GM23338 (cell line): Measurements from ENCODE around the gene RCVRN. TPM values are rescaled to one million over a fixed set of nuclear protein-coding genes. Genes with fewer than 3 reads are reported as not detected.

ENCODE experiments used
- ATAC-seq: fragments of 200-7000 bp; cut with Tn5 transposase; 3 replicates; pipeline ENCODE4 v1.9.1; 2020
- DNase-seq: peaks from one replicate; pipeline ENCODE4 v3.0.0-alpha.2; 2015; ENCODE audit warnings: low spot score
- H2AFZ ChIP-seq: fragments of 200-600 bp; sonication (generic); 2 replicates; pipeline ENCODE4 v1.8.0; 2016; ENCODE audit warnings: antibody characterized with exemption, mild to moderate bottlenecking, moderate library complexity
- H3F3A ChIP-seq: fragments of 200-600 bp; sonication (generic); replicated peaks from 2 replicates; pipeline ENCODE4 v1.8.0; 2017; ENCODE audit warnings: antibody characterized with exemption, mixed run types, low read depth
- H3K27ac ChIP-seq: fragments of 200-600 bp; sonication (generic); 2 replicates; pipeline ENCODE4 v1.6.1; 2016; ENCODE audit warnings: low read depth
- H3K27me3 ChIP-seq: fragments of 200-600 bp; sonication (generic); 2 replicates; pipeline ENCODE4 v1.8.0; 2016; ENCODE audit warnings: mild to moderate bottlenecking, mixed run types, moderate library complexity; ENCODE audit not compliant: insufficient read depth
- H3K36me3 ChIP-seq: fragments of 200-600 bp; sonication (generic); 2 replicates; pipeline ENCODE4 v1.8.0; 2016; ENCODE audit warnings: mild to moderate bottlenecking; ENCODE audit not compliant: insufficient read depth
- H3K4me1 ChIP-seq: fragments of 200-600 bp; sonication (generic); 2 replicates; pipeline ENCODE4 v1.8.0; 2016; ENCODE audit warnings: mild to moderate bottlenecking, moderate library complexity; ENCODE audit not compliant: insufficient read depth
- H3K4me2 ChIP-seq: fragments of 200-600 bp; sonication (generic); 2 replicates; pipeline ENCODE4 v1.7.1; 2017; ENCODE audit warnings: mixed run types
- H3K4me3 ChIP-seq: fragments of 200-600 bp; sonication (generic); 2 replicates; pipeline ENCODE4 v1.6.1; 2016; ENCODE audit warnings: mixed run types
- H3K79me2 ChIP-seq: fragments of 200-600 bp; sonication (generic); replicated peaks from 2 replicates; pipeline ENCODE4 v1.8.0; 2017; ENCODE audit warnings: mild to moderate bottlenecking; ENCODE audit not compliant: insufficient read depth
- H3K9me2 ChIP-seq: fragments of 200-600 bp; sonication (generic); 2 replicates; pipeline ENCODE4 v1.8.0; 2017; ENCODE audit not compliant: insufficient read depth
- H4K20me1 ChIP-seq: fragments of 200-600 bp; sonication (generic); replicated peaks from 2 replicates; pipeline ENCODE4 v1.8.0; 2017; ENCODE audit warnings: mild to moderate bottlenecking; ENCODE audit not compliant: insufficient read depth
- H3K27ac Mint-ChIP-seq: 2 replicates; pipeline ENCODE4 v1.8.0; 2020; ENCODE audit warnings: inconsistent platforms, mild to moderate bottlenecking, moderate library complexity, mixed read lengths
- H3K27me3 Mint-ChIP-seq: 3 replicates; pipeline ENCODE4 v1.8.0; 2022; ENCODE audit warnings: low read depth, mild to moderate bottlenecking, moderate library complexity, mixed read lengths, inconsistent platforms; ENCODE audit not compliant: insufficient read depth, poor library complexity
- H3K36me3 Mint-ChIP-seq: 3 replicates; pipeline ENCODE4 v1.8.0; 2021; ENCODE audit warnings: low read depth, mild to moderate bottlenecking, inconsistent platforms, moderate library complexity, mixed read lengths
- H3K4me1 Mint-ChIP-seq: 3 replicates; pipeline ENCODE4 v1.8.0; 2020; ENCODE audit warnings: mild to moderate bottlenecking, inconsistent platforms, mixed read lengths
- H3K4me3 Mint-ChIP-seq: 3 replicates; pipeline ENCODE4 v1.8.0; 2021; ENCODE audit warnings: moderate library complexity, mild to moderate bottlenecking, inconsistent platforms, mixed read lengths
- H3K9me3 Mint-ChIP-seq: 3 replicates; pipeline ENCODE4 v1.8.0; 2020; ENCODE audit warnings: moderate library complexity, mild to moderate bottlenecking, inconsistent platforms, mixed read lengths
- CTCF ChIP-seq, 2 experiments: fragments of 200-600 bp in 1 of 2; sonication (generic) in 1 of 2; conservative IDR thresholded peaks; 2 replicates each; pipeline versions ENCODE4 v1.5.1 to v1.6.1; 2016 to 2017; ENCODE audit warnings: antibody characterized with exemption in 2 of 2, low read depth in 2 of 2, mild to moderate bottlenecking in 2 of 2, moderate library complexity in 1 of 2
- POLR2AphosphoS5 ChIP-seq: IDR thresholded peaks from 2 replicates; pipeline ENCODE4 v1.6.1; 2016; ENCODE audit warnings: antibody characterized with exemption, low read depth
- polyA plus RNA-seq: library from polyadenylated mRNA; unstranded; fragments of >200 nt; fragmentation: Nextera tagmentation; extraction: Ambion mirVana; gene quantifications from 2 replicates; pipeline ENCODE4 v1.2.1, GENCODE V29; 2016
- total RNA-seq: library from RNA; depleted of rRNA; stranded (reverse); fragments of >200 nt; shearing (Covaris generic); gene quantifications from 2 replicates; pipeline ENCODE4 v1.2.3, GENCODE V29; 2014
- TF ChIP-seq, protein P1 (sequence below): fragments of 250-450 bp; sonication (Bioruptor Pico); IDR thresholded peaks from 2 replicates; pipeline ENCODE4 v1.5.0; 2020; ENCODE audit warnings: mild to moderate bottlenecking, moderate library complexity

The RCVRN gene
- total and polyA plus RNA-seq, 2 experiments from 2014 or later = not detected

- H3K27me3 Mint-ChIP-seq = peaks cover 1% of the 10 kb centered on the region
- no peak for TF ChIP-seq POLR2AphosphoS5
- TF ChIP-seq CTCF (conservative IDR thresholded peaks at IDR 0.05; ENCODE audit: low read depth in 2 of 2) = 0 out of 4 replicates have a peak, but pooled peaks of 1 of the 2 experiments have one; percentile 7
- TF ChIP-seq, protein P1, sequence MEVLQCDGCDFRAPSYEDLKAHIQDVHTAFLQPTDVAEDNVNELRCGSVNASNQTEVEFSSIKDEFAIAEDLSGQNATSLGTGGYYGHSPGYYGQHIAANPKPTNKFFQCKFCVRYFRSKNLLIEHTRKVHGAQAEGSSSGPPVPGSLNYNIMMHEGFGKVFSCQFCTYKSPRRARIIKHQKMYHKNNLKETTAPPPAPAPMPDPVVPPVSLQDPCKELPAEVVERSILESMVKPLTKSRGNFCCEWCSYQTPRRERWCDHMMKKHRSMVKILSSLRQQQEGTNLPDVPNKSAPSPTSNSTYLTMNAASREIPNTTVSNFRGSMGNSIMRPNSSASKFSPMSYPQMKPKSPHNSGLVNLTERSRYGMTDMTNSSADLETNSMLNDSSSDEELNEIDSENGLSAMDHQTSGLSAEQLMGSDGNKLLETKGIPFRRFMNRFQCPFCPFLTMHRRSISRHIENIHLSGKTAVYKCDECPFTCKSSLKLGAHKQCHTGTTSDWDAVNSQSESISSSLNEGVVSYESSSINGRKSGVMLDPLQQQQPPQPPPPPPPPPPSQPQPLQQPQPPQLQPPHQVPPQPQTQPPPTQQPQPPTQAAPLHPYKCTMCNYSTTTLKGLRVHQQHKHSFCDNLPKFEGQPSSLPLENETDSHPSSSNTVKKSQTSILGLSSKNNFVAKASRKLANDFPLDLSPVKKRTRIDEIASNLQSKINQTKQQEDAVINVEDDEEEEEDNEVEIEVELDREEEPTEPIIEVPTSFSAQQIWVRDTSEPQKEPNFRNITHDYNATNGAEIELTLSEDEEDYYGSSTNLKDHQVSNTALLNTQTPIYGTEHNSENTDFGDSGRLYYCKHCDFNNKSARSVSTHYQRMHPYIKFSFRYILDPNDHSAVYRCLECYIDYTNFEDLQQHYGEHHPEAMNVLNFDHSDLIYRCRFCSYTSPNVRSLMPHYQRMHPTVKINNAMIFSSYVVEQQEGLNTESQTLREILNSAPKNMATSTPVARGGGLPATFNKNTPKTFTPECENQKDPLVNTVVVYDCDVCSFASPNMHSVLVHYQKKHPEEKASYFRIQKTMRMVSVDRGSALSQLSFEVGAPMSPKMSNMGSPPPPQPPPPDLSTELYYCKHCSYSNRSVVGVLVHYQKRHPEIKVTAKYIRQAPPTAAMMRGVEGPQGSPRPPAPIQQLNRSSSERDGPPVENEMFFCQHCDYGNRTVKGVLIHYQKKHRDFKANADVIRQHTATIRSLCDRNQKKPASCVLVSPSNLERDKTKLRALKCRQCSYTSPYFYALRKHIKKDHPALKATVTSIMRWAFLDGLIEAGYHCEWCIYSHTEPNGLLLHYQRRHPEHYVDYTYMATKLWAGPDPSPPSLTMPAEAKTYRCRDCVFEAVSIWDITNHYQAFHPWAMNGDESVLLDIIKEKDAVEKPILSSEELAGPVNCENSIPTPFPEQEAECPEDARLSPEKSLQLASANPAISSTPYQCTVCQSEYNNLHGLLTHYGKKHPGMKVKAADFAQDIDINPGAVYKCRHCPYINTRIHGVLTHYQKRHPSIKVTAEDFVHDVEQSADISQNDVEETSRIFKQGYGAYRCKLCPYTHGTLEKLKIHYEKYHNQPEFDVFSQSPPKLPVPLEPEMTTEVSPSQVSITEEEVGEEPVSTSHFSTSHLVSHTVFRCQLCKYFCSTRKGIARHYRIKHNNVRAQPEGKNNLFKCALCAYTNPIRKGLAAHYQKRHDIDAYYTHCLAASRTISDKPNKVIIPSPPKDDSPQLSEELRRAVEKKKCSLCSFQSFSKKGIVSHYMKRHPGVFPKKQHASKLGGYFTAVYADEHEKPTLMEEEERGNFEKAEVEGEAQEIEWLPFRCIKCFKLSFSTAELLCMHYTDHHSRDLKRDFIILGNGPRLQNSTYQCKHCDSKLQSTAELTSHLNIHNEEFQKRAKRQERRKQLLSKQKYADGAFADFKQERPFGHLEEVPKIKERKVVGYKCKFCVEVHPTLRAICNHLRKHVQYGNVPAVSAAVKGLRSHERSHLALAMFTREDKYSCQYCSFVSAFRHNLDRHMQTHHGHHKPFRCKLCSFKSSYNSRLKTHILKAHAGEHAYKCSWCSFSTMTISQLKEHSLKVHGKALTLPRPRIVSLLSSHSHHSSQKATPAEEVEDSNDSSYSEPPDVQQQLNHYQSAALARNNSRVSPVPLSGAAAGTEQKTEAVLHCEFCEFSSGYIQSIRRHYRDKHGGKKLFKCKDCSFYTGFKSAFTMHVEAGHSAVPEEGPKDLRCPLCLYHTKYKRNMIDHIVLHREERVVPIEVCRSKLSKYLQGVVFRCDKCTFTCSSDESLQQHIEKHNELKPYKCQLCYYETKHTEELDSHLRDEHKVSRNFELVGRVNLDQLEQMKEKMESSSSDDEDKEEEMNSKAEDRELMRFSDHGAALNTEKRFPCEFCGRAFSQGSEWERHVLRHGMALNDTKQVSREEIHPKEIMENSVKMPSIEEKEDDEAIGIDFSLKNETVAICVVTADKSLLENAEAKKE (CRISPR knock-in tag) = no peak
- H3K4me3 ChIP-seq = no peak overlapping the region
- no peak overlapping the region for H3K4me3 Mint-ChIP-seq
- no peaks in the 10 kb centered on the region for H3K4me1 ChIP-seq
- no peaks in the 10 kb centered on the region; the same call in 1 of the 2 replicates for H3K36me3 ChIP-seq
- DNase-seq = no peak
- no peak overlapping the region for H3K27ac Mint-ChIP-seq
- no peaks in the 10 kb centered on the region for H3F3A ChIP-seq
- ATAC-seq = no peak; the same call in 1 of the 3 replicates
- peaks cover 6% of the 10 kb centered on the region for H3K4me1 Mint-ChIP-seq
- H3K9me2 ChIP-seq = no peaks in the 10 kb centered on the region
- no peaks in the 10 kb centered on the region for H3K27me3 ChIP-seq
- no peaks in the 10 kb centered on the region; the same call in 2 of the 3 replicates for H3K36me3 Mint-ChIP-seq
- H3K9me3 Mint-ChIP-seq = no peaks in the 10 kb centered on the region
- peak overlapping the region; percentile 52; the same call in 1 of the 2 replicates for H2AFZ ChIP-seq
- no peaks in the 10 kb centered on the region for H4K20me1 ChIP-seq
- H3K4me2 ChIP-seq = no peak overlapping the region
- H3K79me2 ChIP-seq = no peaks in the 10 kb centered on the region
- H3K27ac ChIP-seq = no peak overlapping the region
These were observed 5.6 kb downstream of the RCVRN start for GRCh38 chr17:9899280-9900043.
